Ovary (tissue), 3 donors: ENCODE results near the gene NTRK3.

ENCODE experiments used
- CTCF ChIP-seq, 3 donors: fragments of 450-650 bp in 2 of 3; fragments of 200-600 bp in 1 of 3; IDR thresholded peaks; one replicate each; pipeline versions ENCODE4 v1.5.1 to v1.8.0; 2016 to 2022; ENCODE audit warnings: antibody characterized with exemption in 3 of 3, mild to moderate bottlenecking in 1 of 3
- EP300 ChIP-seq: sonication (generic); formaldehyde crosslinking; IDR thresholded peaks from one replicate; pipeline ENCODE4 v1.6.1; 2017; ENCODE audit warnings: antibody characterized with exemption
- donor health status: DM: no; HTN: no; CAD: no.

GRCh38 chr15:88155310-88155709 is 101.2 kb downstream of the NTRK3 start:
- no peak for TF ChIP-seq CTCF (IDR thresholded peaks at IDR 0.05)
- no peak for TF ChIP-seq EP300
